ENCODE results near the gene SLC5A1. TPM values are rescaled to one million over a fixed set of nuclear protein-coding genes. Genes with fewer than 3 reads are reported as not detected.

The SLC5A1 gene
- total and polyA plus RNA-seq, 9 of the 15 experiments (the other 6 are each of a cell fraction or from before 2014, with no cell fraction given) = not detected

GRCh38 chr22:32097018-32097417 is 54.0 kb downstream of the SLC5A1 start:
- no peaks in the 10 kb centered on the region for H4K20me1 ChIP-seq (replicated peaks; ENCODE audit: control insufficient read depth, insufficient read depth, low read length)
- no peak for ATAC-seq
- CTCF ChIA-PET (ENCODE audit: low intra/inter-chr PET ratio) = no interaction called here
- no peaks in the 10 kb centered on the region for H3K36me3 ChIP-seq (ENCODE audit: control insufficient read depth, insufficient read depth, low read length)
- FAIRE-seq = no peak
- H3K79me2 ChIP-seq (ENCODE audit: control insufficient read depth, insufficient read depth, low read length) = no peaks in the 10 kb centered on the region
- DNase-seq (ENCODE audit: extremely low read depth in 1 of 4, low spot score in 3 of 4) = no peak
- POLR2A ChIA-PET = no interaction called here
- intact Hi-C loops (cut with micrococcal nuclease) = no loop called here
- TF ChIP-seq ZNF384 (IDR thresholded peaks at IDR 0.05; ENCODE audit: low read depth, low read length) = no peak
- TF ChIP-seq ZNF280A (IDR thresholded peaks at IDR 0.05; ENCODE audit: low read depth, partially characterized antibody) = no peak
- no peak for TF ChIP-seq HMGN3 (IDR thresholded peaks at IDR 0.05; ENCODE audit: borderline replicate concordance, extremely low read depth, insufficient read length, low read depth, low read length)
- TF ChIP-seq HDAC3 (IDR thresholded peaks at IDR 0.05; ENCODE audit: borderline replicate concordance, partially characterized antibody) = no peak
- TF ChIP-seq ETS1 (conservative IDR thresholded peaks at IDR 0.05; ENCODE audit: control insufficient read depth, low read depth, low read length) = no peak
- no peak for TF ChIP-seq PHTF2 (CRISPR knock-in tag; IDR thresholded peaks at IDR 0.05)
- TF ChIP-seq MEIS2 (IDR thresholded peaks at IDR 0.05; ENCODE audit: partially characterized antibody) = no peak
- no peak for TF ChIP-seq ZNF174 (CRISPR knock-in tag; IDR thresholded peaks at IDR 0.05)
- TF ChIP-seq ETV5 (CRISPR knock-in tag; IDR thresholded peaks at IDR 0.05; ENCODE audit: low read depth) = no peak
- no peak for TF ChIP-seq ZNF143 (CRISPR knock-in tag; IDR thresholded peaks at IDR 0.05)
- no peak for TF ChIP-seq TRIM25 (IDR thresholded peaks at IDR 0.05; ENCODE audit: borderline replicate concordance)
- TF ChIP-seq PRMT5 (CRISPR knock-in tag; IDR thresholded peaks at IDR 0.05) = no peak
- TF ChIP-seq CTCF (IDR thresholded peaks at IDR 0.05 in 2 of 3, conservative IDR thresholded peaks at IDR 0.05 in 1 of 3; ENCODE audit: insufficient read depth in 2 of 3, low read depth in 1 of 3, low read length in 3 of 3) = no peak
- no peak overlapping the region for H2AFZ ChIP-seq (ENCODE audit: low read depth, low read length)
- H3K27ac ChIP-seq (ENCODE audit: extremely low read depth, low read depth, low read length) = no peak overlapping the region
- WGBS (ENCODE audit: insufficient coverage, low coverage, missing lambda C conversion rate) = 0% methylated on average over 1 of the region's 1 CpG
- no peaks in the 10 kb centered on the region for H3K27me3 ChIP-seq (ENCODE audit: control insufficient read depth in 2 of 2, insufficient read depth in 2 of 2, low read length in 2 of 2)
- H3K4me2 ChIP-seq (ENCODE audit: insufficient read depth, low read length) = no peak overlapping the region
- no peaks in the 10 kb centered on the region for H3K4me1 ChIP-seq (replicated peaks in 1 of 2; ENCODE audit: control insufficient read depth in 2 of 2, insufficient read depth in 2 of 2, low read length in 2 of 2)
- no TSS peak for BruUV-seq (replicated peaks)
- no peak overlapping the region for H3K9ac ChIP-seq (ENCODE audit: insufficient read depth in 1 of 2, low read depth in 2 of 2, low read length in 2 of 2)
- in situ Hi-C loops (cut with MboI) = no loop called here
- H3K4me3 ChIP-seq = no peak overlapping the region
- H3K9me3 ChIP-seq (replicated peaks; ENCODE audit: control insufficient read depth, insufficient read depth, low read depth, low read length) = no peaks in the 10 kb centered on the region
- no peaks in the 10 kb centered on the region for H3K9me1 ChIP-seq (ENCODE audit: control insufficient read depth, insufficient read depth, low read length)

Measured in K562 (cell line).